BE2C (cell line): Measurements from ENCODE around the gene MAMLD1.

Experiments
- DNase-seq: peaks from one replicate; pipeline ENCODE4 v3.0.0-alpha.2; 2020
- H3K27me3 ChIP-seq: fragments of 250-450 bp; sonication (Bioruptor Pico); 2 replicates; pipeline ENCODE4 v1.5.1; 2020; ENCODE audit warnings: mild to moderate bottlenecking
- H3K36me3 ChIP-seq: fragments of 250-450 bp; sonication (Bioruptor Pico); 2 replicates; pipeline ENCODE4 v1.5.1; 2020; ENCODE audit warnings: mild to moderate bottlenecking
- H3K4me1 ChIP-seq: fragments of 250-450 bp; sonication (Bioruptor Pico); 2 replicates; pipeline ENCODE4 v1.5.1; 2020
- H3K4me3 ChIP-seq: 2 replicates; pipeline ENCODE4 v1.5.1; 2011; ENCODE audit warnings: low read depth, low read length
- H3K9me3 ChIP-seq: fragments of 250-450 bp; sonication (Bioruptor Pico); 2 replicates; pipeline ENCODE4 v1.5.1; 2020
- CTCF ChIP-seq: IDR thresholded peaks from 2 replicates; pipeline ENCODE4 v1.5.1; 2012; ENCODE audit warnings: mild to moderate bottlenecking, low read depth, low read length

Gene MAMLD1

GRCh38 chrX:150364347-150365050 lies 1.4 kb downstream of the MAMLD1 start:
- Histone ChIP-seq H3K9me3 (no peaks in the 10 kb centered on the region), H3K27me3 (peaks cover 55% of the 10 kb centered on the region), H3K4me3 (no peak overlapping the region), H3K36me3 (no peaks in the 10 kb centered on the region), H3K4me1 (no peaks in the 10 kb centered on the region)
- no peak for TF ChIP-seq CTCF
- no peak for DNase-seq

GRCh38 chrX:150365051-150365989 lies 2.2 kb downstream of the MAMLD1 start:
- peak; percentile 27; the same call in 1 of the 2 replicates for TF ChIP-seq CTCF
- Histone ChIP-seq H3K4me3 (peak overlapping the region; percentile 34), H3K27me3 (peaks cover 55% of the 10 kb centered on the region), H3K9me3 (no peaks in the 10 kb centered on the region), H3K36me3 (no peaks in the 10 kb centered on the region), H3K4me1 (no peaks in the 10 kb centered on the region)
- DNase-seq, result peak; percentile 48

GRCh38 chrX:150365990-150366911 lies 3.1 kb downstream of the MAMLD1 start:
- no peak for DNase-seq
- Histone ChIP-seq H3K36me3 (no peaks in the 10 kb centered on the region), H3K4me1 (no peaks in the 10 kb centered on the region), H3K9me3 (no peaks in the 10 kb centered on the region), H3K4me3 (no peak overlapping the region; the same call in 1 of the 2 replicates), H3K27me3 (peaks cover 50% of the 10 kb centered on the region)
- TF ChIP-seq CTCF, result no peak

GRCh38 chrX:150366951-150367545 lies 3.9 kb downstream of the MAMLD1 start:
- no peak overlapping the region for H3K4me3 ChIP-seq
- TF ChIP-seq CTCF, result no peak
- no peak for DNase-seq
- no peaks in the 10 kb centered on the region for H3K4me1 ChIP-seq
- H3K36me3 ChIP-seq, result no peaks in the 10 kb centered on the region
- no peaks in the 10 kb centered on the region for H3K9me3 ChIP-seq
- H3K27me3 ChIP-seq, result peaks cover 42% of the 10 kb centered on the region

- H3K9me3 ChIP-seq, result no peaks in the 10 kb centered on the region
- peaks cover 8% of the 10 kb centered on the region for H3K27me3 ChIP-seq
- no peak for TF ChIP-seq CTCF
- H3K36me3 ChIP-seq, result no peaks in the 10 kb centered on the region
- no peaks in the 10 kb centered on the region for H3K4me1 ChIP-seq
- DNase-seq, result no peak
- H3K4me3 ChIP-seq, result no peak overlapping the region
Observed at GRCh38 chrX:150370589-150371312, 7.6 kb downstream of the MAMLD1 start.
